VCaP (cell line): ENCODE results near the gene ZNF649.

ENCODE experiments used
- H3K27ac ChIP-seq: fragments of 450-650 bp; 2 replicates; pipeline ENCODE4 v1.5.1; 2017
- TF ChIP-seq, protein P1 (sequence below): fragments of 450-650 bp; conservative IDR thresholded peaks from 2 replicates; pipeline ENCODE4 v1.5.1; 2017; ENCODE audit warnings: mild to moderate bottlenecking, moderate library complexity

ZNF649 gene

GRCh38 chr19:51882518-51882917 lies 22.3 kb downstream of the ZNF649 start:
- TF ChIP-seq, protein P1, sequence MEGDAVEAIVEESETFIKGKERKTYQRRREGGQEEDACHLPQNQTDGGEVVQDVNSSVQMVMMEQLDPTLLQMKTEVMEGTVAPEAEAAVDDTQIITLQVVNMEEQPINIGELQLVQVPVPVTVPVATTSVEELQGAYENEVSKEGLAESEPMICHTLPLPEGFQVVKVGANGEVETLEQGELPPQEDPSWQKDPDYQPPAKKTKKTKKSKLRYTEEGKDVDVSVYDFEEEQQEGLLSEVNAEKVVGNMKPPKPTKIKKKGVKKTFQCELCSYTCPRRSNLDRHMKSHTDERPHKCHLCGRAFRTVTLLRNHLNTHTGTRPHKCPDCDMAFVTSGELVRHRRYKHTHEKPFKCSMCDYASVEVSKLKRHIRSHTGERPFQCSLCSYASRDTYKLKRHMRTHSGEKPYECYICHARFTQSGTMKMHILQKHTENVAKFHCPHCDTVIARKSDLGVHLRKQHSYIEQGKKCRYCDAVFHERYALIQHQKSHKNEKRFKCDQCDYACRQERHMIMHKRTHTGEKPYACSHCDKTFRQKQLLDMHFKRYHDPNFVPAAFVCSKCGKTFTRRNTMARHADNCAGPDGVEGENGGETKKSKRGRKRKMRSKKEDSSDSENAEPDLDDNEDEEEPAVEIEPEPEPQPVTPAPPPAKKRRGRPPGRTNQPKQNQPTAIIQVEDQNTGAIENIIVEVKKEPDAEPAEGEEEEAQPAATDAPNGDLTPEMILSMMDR, result no peak
- H3K27ac ChIP-seq, result no peak overlapping the region

GRCh38 chr19:51873097-51873496 lies 31.7 kb downstream of the ZNF649 start:
- no peak overlapping the region for H3K27ac ChIP-seq
- TF ChIP-seq, protein P1, result no peak

DNA sequence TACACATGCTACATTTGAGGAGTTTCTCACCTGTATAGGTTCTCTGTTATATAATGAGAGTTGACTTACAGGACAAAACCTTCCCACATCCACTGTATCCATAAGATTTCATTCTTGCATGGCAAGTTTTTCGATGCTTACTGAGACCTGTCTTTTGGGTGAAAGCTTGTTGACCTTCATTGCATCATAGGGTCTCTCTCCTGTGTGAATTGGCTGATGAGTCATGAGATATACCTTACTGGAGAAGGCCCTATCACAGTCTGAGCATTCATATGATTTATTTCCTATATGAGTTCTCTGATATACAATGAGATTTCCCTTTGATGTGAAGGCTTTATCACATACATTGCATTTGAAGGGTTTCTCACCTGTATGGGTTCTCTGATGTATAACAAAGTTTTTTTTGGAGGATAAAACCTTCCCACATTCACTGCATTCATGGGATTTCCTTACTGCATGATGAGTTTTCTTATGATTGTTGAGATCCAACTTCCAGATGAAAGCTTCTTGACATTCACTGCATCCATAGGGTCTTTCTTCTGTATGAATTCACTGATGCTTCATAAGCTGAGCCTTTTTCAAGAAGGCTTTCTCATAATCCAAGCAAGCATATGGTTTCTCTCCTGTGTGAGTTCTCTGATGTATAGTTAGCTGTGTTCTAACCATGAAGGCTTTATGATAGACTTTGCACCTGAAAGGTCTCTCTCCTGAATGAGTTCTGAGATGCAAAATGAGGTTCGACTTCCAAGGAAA lies 42.8 kb downstream of the ZNF649 start:
- no peak overlapping the region for H3K27ac ChIP-seq
- TF ChIP-seq, protein P1, result no peak
